ENCODE measurements around the gene KNOP1.
"Not testable (repeated sequence)": the region's sequence is repeated elsewhere in the genome, so short reads cannot be mapped to it uniquely, and the experiment has no call there.

KNOP1 gene

GRCh38 chr16:19674485-19674884 is 43.5 kb downstream of the KNOP1 start:
- no peak overlapping the region for H3K4me3 ChIP-seq (ENCODE audit: low read depth, low read length)
- DNase-seq (ENCODE audit: low read depth): no peak
- no peak for TF ChIP-seq CTCF (conservative IDR thresholded peaks at IDR 0.05; ENCODE audit: low read depth, low read length)

GRCh38 chr16:19672378-19672777 is 45.6 kb downstream of the KNOP1 start:
- no peak overlapping the region for H3K4me3 ChIP-seq (ENCODE audit: low read depth, low read length)
- DNase-seq (ENCODE audit: low read depth): peak; percentile 41
- no peak for TF ChIP-seq CTCF (conservative IDR thresholded peaks at IDR 0.05; ENCODE audit: low read depth, low read length)

GRCh38 chr16:19666477-19666876 is 51.5 kb downstream of the KNOP1 start:
- DNase-seq (ENCODE audit: low read depth): no peak
- no peak overlapping the region for H3K4me3 ChIP-seq (ENCODE audit: low read depth, low read length)
- no peak for TF ChIP-seq CTCF (conservative IDR thresholded peaks at IDR 0.05; ENCODE audit: low read depth, low read length)

GRCh38 chr16:19665313-19665712 is 52.7 kb downstream of the KNOP1 start:
- DNase-seq (ENCODE audit: low read depth); H3K4me3 ChIP-seq (ENCODE audit: low read depth, low read length): not testable (repeated sequence)

- no peak for DNase-seq (ENCODE audit: low read depth)
- no peak for TF ChIP-seq CTCF (conservative IDR thresholded peaks at IDR 0.05; ENCODE audit: low read depth, low read length)
- H3K4me3 ChIP-seq (ENCODE audit: low read depth, low read length): no peak overlapping the region
Measured at GRCh38 chr16:19664166-19664565, 53.9 kb downstream of the KNOP1 start.

- no peak for DNase-seq (ENCODE audit: low read depth)
- no peak for TF ChIP-seq CTCF (conservative IDR thresholded peaks at IDR 0.05; ENCODE audit: low read depth, low read length)
- no peak overlapping the region for H3K4me3 ChIP-seq (ENCODE audit: low read depth, low read length)
Measured at GRCh38 chr16:19662351-19662750, 55.7 kb downstream of the KNOP1 start.

GRCh38 chr16:19660432-19660831 is 57.6 kb downstream of the KNOP1 start:
- DNase-seq (ENCODE audit: low read depth): no peak
- no peak overlapping the region for H3K4me3 ChIP-seq (ENCODE audit: low read depth, low read length)
- no peak for TF ChIP-seq CTCF (conservative IDR thresholded peaks at IDR 0.05; ENCODE audit: low read depth, low read length)

GRCh38 chr16:19659554-19659953 is 58.5 kb downstream of the KNOP1 start:
- no peak overlapping the region for H3K4me3 ChIP-seq (ENCODE audit: low read depth, low read length)
- TF ChIP-seq CTCF (conservative IDR thresholded peaks at IDR 0.05; ENCODE audit: low read depth, low read length): peak; percentile 38
- DNase-seq (ENCODE audit: low read depth): peak; percentile 26
